Endodermal cell (in vitro differentiated cells): ENCODE results near the gene ZNF780A. TPM values are rescaled to one million over a fixed set of nuclear protein-coding genes. Genes with fewer than 3 reads are reported as not detected.

Source experiments
- DNase-seq: peaks from one replicate; pipeline ENCODE4 v3.0.0-alpha.2; 2017
- H3K27ac ChIP-seq: 2 replicates; pipeline ENCODE4 v1.5.1; 2013; ENCODE audit warnings: mild to moderate bottlenecking, low read depth, low read length, moderate library complexity
- H3K27me3 ChIP-seq: 2 replicates; pipeline ENCODE4 v1.6.1; 2013; ENCODE audit warnings: mild to moderate bottlenecking, low read length, moderate library complexity; ENCODE audit not compliant: insufficient read depth, control insufficient read depth, poor library complexity, severe bottlenecking
- H3K36me3 ChIP-seq: 2 replicates; pipeline ENCODE4 v1.7.0; 2013; ENCODE audit warnings: mild to moderate bottlenecking, low read length, moderate library complexity; ENCODE audit not compliant: control insufficient read depth, insufficient read depth
- H3K4me1 ChIP-seq: one replicate; pipeline ENCODE4 v1.7.0; 2013; ENCODE audit warnings: low read length; ENCODE audit not compliant: control insufficient read depth, insufficient read depth
- H3K4me3 ChIP-seq: 2 replicates; pipeline ENCODE4 v1.5.1; 2013; ENCODE audit warnings: mild to moderate bottlenecking, low read length, moderate library complexity
- H3K9ac ChIP-seq: 2 replicates; pipeline ENCODE4 v1.6.1; 2013; ENCODE audit warnings: mild to moderate bottlenecking, low read length, moderate library complexity; ENCODE audit not compliant: poor library complexity, severe bottlenecking; ENCODE audit errors: extremely low read depth
- H3K9me3 ChIP-seq: 2 replicates; pipeline ENCODE4 v1.6.1; 2013; ENCODE audit warnings: mild to moderate bottlenecking, low read length, moderate library complexity; ENCODE audit not compliant: control insufficient read depth
- H3K27ac Mint-ChIP-seq: 2 replicates; pipeline ENCODE4 v1.8.0; 2020; ENCODE audit warnings: mixed read lengths
- H3K27me3 Mint-ChIP-seq: 2 replicates; pipeline ENCODE4 v1.8.0; 2021; ENCODE audit warnings: mild to moderate bottlenecking, mixed read lengths; ENCODE audit not compliant: insufficient read depth
- H3K36me3 Mint-ChIP-seq: 2 replicates; pipeline ENCODE4 v1.8.0; 2020; ENCODE audit warnings: low read depth, mixed read lengths
- H3K4me1 Mint-ChIP-seq: 2 replicates; pipeline ENCODE4 v1.8.0; 2020; ENCODE audit warnings: mixed read lengths
- H3K4me3 Mint-ChIP-seq: 2 replicates; pipeline ENCODE4 v1.8.0; 2020; ENCODE audit warnings: mild to moderate bottlenecking, moderate library complexity, mixed read lengths
- H3K9me3 Mint-ChIP-seq: 2 replicates; pipeline ENCODE4 v1.8.0; 2020; ENCODE audit warnings: mild to moderate bottlenecking, mixed read lengths
- WGBS, 2 experiments: methylation state at CpG; one replicate each; pipeline versions ENCODE4 v1.1.5 to v1.1.7; 2013; ENCODE audit warnings: missing lambda C conversion rate in 2 of 2, mixed read lengths in 1 of 2; ENCODE audit not compliant: insufficient coverage in 1 of 2, insufficient read length in 1 of 2; 5-methylcytosine and 5-hydroxymethylcytosine counted together
- total RNA-seq, 2 donors: library from RNA; stranded (reverse); fragmentation: NEBNext Ultra II Directional in 1 of 2; extraction: Animal tissue kit (Norgen Biotek cat#: 25700) in 1 of 2; gene quantifications; 2 replicates in 1 of 2; 3 replicates in 1 of 2; pipeline ENCODE4 v1.2.1, GENCODE V29; 2021
- TF ChIP-seq, protein P1 (sequence below): fragments of 200-600 bp; sonication (generic); conservative IDR thresholded peaks from 2 replicates; pipeline ENCODE4 v1.5.0; 2021; ENCODE audit warnings: antibody characterized with exemption, mild to moderate bottlenecking

The ZNF780A gene
- total RNA-seq, 2 donors from 2014 or later: 20.5 to 21.2 TPM

GRCh38 chr19:40023969-40024368, 66.8 kb downstream of the ZNF780A start:
- no peaks in the 10 kb centered on the region for H3K27me3 ChIP-seq
- H3K9me3 Mint-ChIP-seq: peaks cover 72% of the 10 kb centered on the region
- no peak overlapping the region for H3K4me3 Mint-ChIP-seq
- H3K36me3 Mint-ChIP-seq: peaks cover 16% of the 10 kb centered on the region
- TF ChIP-seq, protein P1, sequence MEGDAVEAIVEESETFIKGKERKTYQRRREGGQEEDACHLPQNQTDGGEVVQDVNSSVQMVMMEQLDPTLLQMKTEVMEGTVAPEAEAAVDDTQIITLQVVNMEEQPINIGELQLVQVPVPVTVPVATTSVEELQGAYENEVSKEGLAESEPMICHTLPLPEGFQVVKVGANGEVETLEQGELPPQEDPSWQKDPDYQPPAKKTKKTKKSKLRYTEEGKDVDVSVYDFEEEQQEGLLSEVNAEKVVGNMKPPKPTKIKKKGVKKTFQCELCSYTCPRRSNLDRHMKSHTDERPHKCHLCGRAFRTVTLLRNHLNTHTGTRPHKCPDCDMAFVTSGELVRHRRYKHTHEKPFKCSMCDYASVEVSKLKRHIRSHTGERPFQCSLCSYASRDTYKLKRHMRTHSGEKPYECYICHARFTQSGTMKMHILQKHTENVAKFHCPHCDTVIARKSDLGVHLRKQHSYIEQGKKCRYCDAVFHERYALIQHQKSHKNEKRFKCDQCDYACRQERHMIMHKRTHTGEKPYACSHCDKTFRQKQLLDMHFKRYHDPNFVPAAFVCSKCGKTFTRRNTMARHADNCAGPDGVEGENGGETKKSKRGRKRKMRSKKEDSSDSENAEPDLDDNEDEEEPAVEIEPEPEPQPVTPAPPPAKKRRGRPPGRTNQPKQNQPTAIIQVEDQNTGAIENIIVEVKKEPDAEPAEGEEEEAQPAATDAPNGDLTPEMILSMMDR: no peak
- H3K27ac ChIP-seq: no peak overlapping the region
- peak overlapping the region; percentile 62 for H3K4me3 ChIP-seq
- H3K4me1 ChIP-seq: no peaks in the 10 kb centered on the region
- H3K27me3 Mint-ChIP-seq: peaks cover 8% of the 10 kb centered on the region
- peaks cover 7% of the 10 kb centered on the region for H3K36me3 ChIP-seq
- H3K27ac Mint-ChIP-seq: no peak overlapping the region
- H3K4me1 Mint-ChIP-seq: no peaks in the 10 kb centered on the region
- no peak overlapping the region for H3K9ac ChIP-seq
- no peak for DNase-seq
- 75 to 84% methylated on average over 3 of the region's 3 CpGs for WGBS, 2 experiments
- peaks cover 66% of the 10 kb centered on the region for H3K9me3 ChIP-seq

Other genes with a start within 250 kb of the ZNF780A start
- gene FBL, start 244.6 kb downstream of the ZNF780A start, total RNA-seq: 100 to 1,000 TPM; 356 to 387 TPM
- under 1 TPM; 0.29 to 0.62 TPM for gene FCGBP, start 156.3 kb downstream of the ZNF780A start, total RNA-seq
- 10 to 100 TPM; 88.9 to 96.9 TPM for gene PSMC4, start 119.8 kb downstream of the ZNF780A start, total RNA-seq
- 1 to 10 TPM; 2.5 to 4.6 TPM for gene ZNF546, start 93.9 kb downstream of the ZNF780A start, total RNA-seq
- 10 to 100 TPM; 24.7 to 30.5 TPM for gene ZNF780B, start 34.7 kb downstream of the ZNF780A start, total RNA-seq
- gene MAP3K10, start 100.5 kb upstream of the ZNF780A start, total RNA-seq: 10 to 100 TPM; 35.2 to 39.3 TPM
- not detected for gene TTC9B, start 127.4 kb upstream of the ZNF780A start, total RNA-seq
- gene CCNP, start 135.7 kb upstream of the ZNF780A start, total RNA-seq: 1 to 10 TPM in 1 of 2 donors, under 1 TPM in 1; 0.73 to 1.4 TPM
- gene AKT2, start 194.4 kb upstream of the ZNF780A start, total RNA-seq: 100 to 1,000 TPM; 190 to 208 TPM